Coronary artery (tissue), 2 donors: Measurements from ENCODE around the gene GIMAP2.
A peak's percentile ranks its signal among the peaks of the same experiment; 100 is the strongest.

Experiments
- DNase-seq: peaks from one replicate; pipeline ENCODE4 v3.0.0-alpha.2; 2017; ENCODE audit warnings: low spot score
- H3K27ac ChIP-seq, 2 donors: fragments of 200-600 bp; sonication (generic); one replicate each; pipeline ENCODE4 v1.5.1; 2016 to 2019
- H3K4me3 ChIP-seq: fragments of 200-600 bp; sonication (generic); 2 replicates; pipeline ENCODE4 v1.5.1; 2016; ENCODE audit warnings: mild to moderate bottlenecking, moderate library complexity
- TF ChIP-seq, protein P1 (sequence below): fragments of 200-600 bp; sonication (generic); IDR thresholded peaks from one replicate; pipeline ENCODE4 v1.5.1; 2019; ENCODE audit warnings: antibody characterized with exemption

The GIMAP2 gene

DNA sequence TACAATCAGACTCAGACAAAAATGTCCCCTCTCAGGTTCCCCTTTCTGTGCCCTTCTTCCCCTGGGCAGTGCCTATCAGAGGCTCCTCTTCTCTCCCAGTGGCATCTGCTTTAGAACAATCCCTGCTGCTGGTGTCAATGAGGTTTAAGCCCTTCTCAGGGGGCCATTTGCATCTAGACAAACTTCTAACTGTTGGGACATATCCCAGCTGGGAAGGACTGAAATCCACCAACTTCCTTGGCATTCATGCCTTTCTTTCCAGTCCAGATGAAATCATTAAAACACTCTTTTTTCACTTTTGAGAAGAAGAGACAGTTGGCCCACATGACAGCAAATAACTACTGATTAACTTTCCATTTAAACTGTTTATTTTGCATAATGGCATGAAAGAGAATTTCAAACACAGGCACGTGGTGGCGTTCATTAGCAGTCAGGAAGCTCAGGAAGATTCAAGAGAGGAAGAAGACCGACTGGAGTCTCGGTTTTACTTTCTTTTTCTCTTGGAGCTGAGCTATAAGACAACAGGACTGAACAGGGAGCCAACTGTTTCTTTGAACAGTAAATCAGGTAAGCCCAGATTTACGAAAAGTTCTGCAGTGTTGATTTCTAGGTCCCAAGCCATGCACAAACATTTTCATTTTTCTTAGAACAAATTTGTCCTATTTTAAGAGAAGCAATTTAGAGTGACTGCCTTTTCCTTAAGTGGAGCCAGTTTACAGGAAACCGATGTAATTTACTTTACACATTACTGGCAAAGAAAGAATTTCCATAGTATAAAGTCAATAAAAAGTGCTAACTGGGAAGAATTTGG is at the start of gene GIMAP2:
GIMAP2 (plus strand) TSS at position 488 of the 811 bp plus-strand sequence. CDS start 1,354 bp downstream, outside the sequence.
- Histone ChIP-seq H3K27ac (peak within 1 kb of the TSS; percentile 51 to 63), H3K4me3 (peak within 1 kb of the TSS; percentile 56)
- DNase-seq, result no peak
- TF ChIP-seq, protein P1, sequence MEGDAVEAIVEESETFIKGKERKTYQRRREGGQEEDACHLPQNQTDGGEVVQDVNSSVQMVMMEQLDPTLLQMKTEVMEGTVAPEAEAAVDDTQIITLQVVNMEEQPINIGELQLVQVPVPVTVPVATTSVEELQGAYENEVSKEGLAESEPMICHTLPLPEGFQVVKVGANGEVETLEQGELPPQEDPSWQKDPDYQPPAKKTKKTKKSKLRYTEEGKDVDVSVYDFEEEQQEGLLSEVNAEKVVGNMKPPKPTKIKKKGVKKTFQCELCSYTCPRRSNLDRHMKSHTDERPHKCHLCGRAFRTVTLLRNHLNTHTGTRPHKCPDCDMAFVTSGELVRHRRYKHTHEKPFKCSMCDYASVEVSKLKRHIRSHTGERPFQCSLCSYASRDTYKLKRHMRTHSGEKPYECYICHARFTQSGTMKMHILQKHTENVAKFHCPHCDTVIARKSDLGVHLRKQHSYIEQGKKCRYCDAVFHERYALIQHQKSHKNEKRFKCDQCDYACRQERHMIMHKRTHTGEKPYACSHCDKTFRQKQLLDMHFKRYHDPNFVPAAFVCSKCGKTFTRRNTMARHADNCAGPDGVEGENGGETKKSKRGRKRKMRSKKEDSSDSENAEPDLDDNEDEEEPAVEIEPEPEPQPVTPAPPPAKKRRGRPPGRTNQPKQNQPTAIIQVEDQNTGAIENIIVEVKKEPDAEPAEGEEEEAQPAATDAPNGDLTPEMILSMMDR, result no peak

DNA sequence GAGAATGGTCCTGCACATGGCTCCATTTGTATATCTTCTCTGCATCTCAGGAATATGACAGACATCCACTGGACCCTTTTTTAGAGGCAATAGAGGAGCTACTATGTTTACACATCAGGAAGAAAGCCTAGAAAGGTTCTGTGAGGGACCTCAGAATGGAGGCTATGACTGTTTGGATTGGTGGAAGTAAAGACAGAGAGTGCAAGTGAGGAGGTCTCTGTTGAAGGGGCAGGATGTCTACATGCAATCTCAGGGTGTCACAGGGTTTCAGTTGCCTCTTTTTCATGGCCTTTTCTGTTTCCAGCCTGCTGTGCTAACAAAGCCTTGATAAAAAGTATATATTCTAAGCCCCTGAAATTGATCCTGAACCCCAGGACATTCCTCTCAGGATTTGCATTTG is 43.7 kb upstream of the GIMAP2 start:
- Histone ChIP-seq H3K4me3 (no peak overlapping the region), H3K27ac (no peak overlapping the region)
- no peak for DNase-seq
- TF ChIP-seq, protein P1, result no peak

DNA sequence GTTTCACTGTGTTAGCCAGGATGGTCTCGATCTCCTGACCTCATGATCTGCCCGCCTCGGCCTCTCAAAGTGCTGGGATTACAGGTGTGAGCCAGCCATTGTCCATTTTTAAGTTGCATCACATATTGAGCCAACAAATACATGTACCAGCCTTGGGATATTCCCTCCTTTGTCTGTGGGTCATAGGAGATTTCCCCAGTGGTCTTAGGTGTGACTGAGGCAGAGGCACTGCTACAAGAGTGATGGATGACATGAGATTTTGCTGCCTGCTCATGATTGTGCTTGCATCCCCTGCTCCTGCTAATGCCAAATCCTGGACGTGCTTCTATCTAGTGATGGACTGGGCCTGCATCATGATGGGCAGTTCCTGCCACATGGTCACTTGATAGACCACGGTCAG is 42.6 kb upstream of the GIMAP2 start:
- no peak for DNase-seq
- no peak overlapping the region for H3K4me3 ChIP-seq
- H3K27ac ChIP-seq, result no peak overlapping the region
- TF ChIP-seq, protein P1, result no peak

GRCh38 chr7:150645259-150646020 is 40.1 kb upstream of the GIMAP2 start:
- Histone ChIP-seq H3K4me3 (no peak overlapping the region), H3K27ac (no peak overlapping the region)
- no peak for DNase-seq
- TF ChIP-seq, protein P1, result no peak

GRCh38 chr7:150648353-150649079 is 37.0 kb upstream of the GIMAP2 start:
- DNase-seq, result no peak
- Histone ChIP-seq H3K4me3 (no peak overlapping the region), H3K27ac (no peak overlapping the region)
- TF ChIP-seq, protein P1, result no peak

- TF ChIP-seq, protein P1, result no peak
- Histone ChIP-seq H3K4me3 (no peak overlapping the region), H3K27ac (no peak overlapping the region)
- no peak for DNase-seq
Measured at GRCh38 chr7:150649080-150649385, 36.5 kb upstream of the GIMAP2 start.
